Measurements from ENCODE around the gene ART3.

Gene ART3

GRCh38 chr4:76055421-76055820, 19.1 kb upstream of the ART3 start:
- Histone ChIP-seq H3K27ac (no peak overlapping the region), H3K4me3 (ENCODE audit: low read depth, low read length) (no peak overlapping the region), H3K36me3 (replicated peaks) (no peaks in the 10 kb centered on the region), H3K27me3 (replicated peaks) (peaks cover 34% of the 10 kb centered on the region)
- no peak for TF ChIP-seq CTCF (IDR thresholded peaks at IDR 0.05; ENCODE audit: low read depth, low read length, missing control alignments)
- in situ Hi-C loops (cut with HindIII; ENCODE audit: low pct_ligation_motif_present, low sequenced_read_pairs) = no loop called here
- no peak for DNase-seq

GRCh38 chr4:76058302-76058701, 16.2 kb upstream of the ART3 start:
- Histone ChIP-seq H3K27ac (no peak overlapping the region), H3K36me3 (replicated peaks) (no peaks in the 10 kb centered on the region), H3K27me3 (replicated peaks) (peaks cover 40% of the 10 kb centered on the region), H3K4me3 (ENCODE audit: low read depth, low read length) (no peak overlapping the region)
- in situ Hi-C loops (cut with HindIII; ENCODE audit: low pct_ligation_motif_present, low sequenced_read_pairs) = no loop called here
- no peak for DNase-seq
- TF ChIP-seq CTCF (IDR thresholded peaks at IDR 0.05; ENCODE audit: low read depth, low read length, missing control alignments) = no peak

- DNase-seq = no peak
- Histone ChIP-seq H3K27me3 (replicated peaks) (peaks cover 40% of the 10 kb centered on the region), H3K4me3 (ENCODE audit: low read depth, low read length) (no peak overlapping the region), H3K36me3 (replicated peaks) (no peaks in the 10 kb centered on the region), H3K27ac (no peak overlapping the region)
- in situ Hi-C loops (cut with HindIII; ENCODE audit: low pct_ligation_motif_present, low sequenced_read_pairs) = no loop called here
- TF ChIP-seq CTCF (IDR thresholded peaks at IDR 0.05; ENCODE audit: low read depth, low read length, missing control alignments) = no peak
Measured at GRCh38 chr4:76058888-76059426, 15.6 kb upstream of the ART3 start.

- H3K27ac ChIP-seq = no peak overlapping the region
- H3K36me3 ChIP-seq (replicated peaks) = no peaks in the 10 kb centered on the region
- in situ Hi-C loops (cut with HindIII; ENCODE audit: low pct_ligation_motif_present, low sequenced_read_pairs) = no loop called here
- no peak for TF ChIP-seq CTCF (IDR thresholded peaks at IDR 0.05; ENCODE audit: low read depth, low read length, missing control alignments)
- H3K27me3 ChIP-seq (replicated peaks) = peaks cover 38% of the 10 kb centered on the region
- DNase-seq = no peak
- no peak overlapping the region for H3K4me3 ChIP-seq (ENCODE audit: low read depth, low read length)
Measured at GRCh38 chr4:76059750-76060149, 14.8 kb upstream of the ART3 start.

GRCh38 chr4:76060506-76060905, 14.0 kb upstream of the ART3 start:
- H3K27me3 ChIP-seq (replicated peaks) = peaks cover 33% of the 10 kb centered on the region
- TF ChIP-seq CTCF (IDR thresholded peaks at IDR 0.05; ENCODE audit: low read depth, low read length, missing control alignments) = no peak
- in situ Hi-C loops (cut with HindIII; ENCODE audit: low pct_ligation_motif_present, low sequenced_read_pairs) = no loop called here
- H3K36me3 ChIP-seq (replicated peaks) = no peaks in the 10 kb centered on the region
- no peak overlapping the region for H3K4me3 ChIP-seq (ENCODE audit: low read depth, low read length)
- DNase-seq = no peak
- no peak overlapping the region for H3K27ac ChIP-seq

- H3K4me3 ChIP-seq (ENCODE audit: low read depth, low read length) = no peak overlapping the region
- TF ChIP-seq CTCF (IDR thresholded peaks at IDR 0.05; ENCODE audit: low read depth, low read length, missing control alignments) = no peak
- H3K27ac ChIP-seq = no peak overlapping the region
- in situ Hi-C loops (cut with HindIII; ENCODE audit: low pct_ligation_motif_present, low sequenced_read_pairs) = no loop called here
- DNase-seq = no peak
- H3K27me3 ChIP-seq (replicated peaks) = peaks cover 23% of the 10 kb centered on the region
- H3K36me3 ChIP-seq (replicated peaks) = no peaks in the 10 kb centered on the region
Measured at GRCh38 chr4:76061421-76061820, 13.1 kb upstream of the ART3 start.

All from brain microvascular endothelial cell (primary cell).